ENCODE measurements around the gene NPB.

DNA sequence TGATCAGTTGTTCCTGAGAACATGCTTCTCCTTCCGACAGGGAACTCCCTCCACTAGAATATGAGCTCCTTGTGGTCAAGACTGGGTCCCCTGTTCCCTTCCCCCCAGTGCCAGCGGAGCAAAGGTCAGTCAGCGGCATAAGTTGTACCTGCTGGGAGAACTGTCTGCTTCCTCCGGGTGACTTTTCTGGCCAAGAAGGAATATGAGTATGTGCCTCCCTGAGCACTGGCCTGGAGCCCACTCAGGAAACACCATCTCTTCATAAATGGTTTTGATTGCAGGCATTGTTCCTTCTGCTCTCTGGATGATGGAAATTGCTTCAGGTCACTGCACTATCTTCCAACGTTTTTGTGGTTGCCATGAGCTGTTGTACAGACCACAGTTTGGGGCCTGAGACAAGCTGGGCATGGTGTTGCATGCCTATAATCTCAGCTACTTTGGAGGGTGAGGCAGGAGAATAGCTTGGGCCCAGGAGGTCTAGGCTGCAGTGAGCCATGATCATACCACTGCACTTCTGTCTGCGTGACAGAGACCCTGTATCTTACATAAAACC lies 38.8 kb upstream of the NPB start:
- TF ChIP-seq, protein P1, sequence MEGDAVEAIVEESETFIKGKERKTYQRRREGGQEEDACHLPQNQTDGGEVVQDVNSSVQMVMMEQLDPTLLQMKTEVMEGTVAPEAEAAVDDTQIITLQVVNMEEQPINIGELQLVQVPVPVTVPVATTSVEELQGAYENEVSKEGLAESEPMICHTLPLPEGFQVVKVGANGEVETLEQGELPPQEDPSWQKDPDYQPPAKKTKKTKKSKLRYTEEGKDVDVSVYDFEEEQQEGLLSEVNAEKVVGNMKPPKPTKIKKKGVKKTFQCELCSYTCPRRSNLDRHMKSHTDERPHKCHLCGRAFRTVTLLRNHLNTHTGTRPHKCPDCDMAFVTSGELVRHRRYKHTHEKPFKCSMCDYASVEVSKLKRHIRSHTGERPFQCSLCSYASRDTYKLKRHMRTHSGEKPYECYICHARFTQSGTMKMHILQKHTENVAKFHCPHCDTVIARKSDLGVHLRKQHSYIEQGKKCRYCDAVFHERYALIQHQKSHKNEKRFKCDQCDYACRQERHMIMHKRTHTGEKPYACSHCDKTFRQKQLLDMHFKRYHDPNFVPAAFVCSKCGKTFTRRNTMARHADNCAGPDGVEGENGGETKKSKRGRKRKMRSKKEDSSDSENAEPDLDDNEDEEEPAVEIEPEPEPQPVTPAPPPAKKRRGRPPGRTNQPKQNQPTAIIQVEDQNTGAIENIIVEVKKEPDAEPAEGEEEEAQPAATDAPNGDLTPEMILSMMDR (IDR thresholded peaks at IDR 0.05) = no peak
- TF ChIP-seq POLR2A (IDR thresholded peaks at IDR 0.05) = no peak

All from transverse colon (tissue), 3 donors.